Lower leg skin (tissue), 3 donors: ENCODE results near the gene TMEM128.

Experiments
- CTCF ChIP-seq, 3 donors: fragments of 450-650 bp; IDR thresholded peaks; one replicate each; pipeline ENCODE4 v1.5.1; 2016; ENCODE audit warnings: antibody characterized with exemption in 3 of 3, mild to moderate bottlenecking in 3 of 3, moderate library complexity in 2 of 3
- POLR2A ChIP-seq, 2 donors: fragments of 450-650 bp; IDR thresholded peaks; one replicate each; pipeline ENCODE4 v1.6.1; 2016 to 2017; ENCODE audit warnings: antibody characterized with exemption in 2 of 2, mild to moderate bottlenecking in 1 of 2, moderate library complexity in 1 of 2

- TF ChIP-seq POLR2A (IDR thresholded peaks at IDR 0.05) (no peak), CTCF (IDR thresholded peaks at IDR 0.05) (no peak)
These were observed 2.9 kb downstream of the TMEM128 start for GRCh38 chr4:4245172-4245571.
